Measurements from ENCODE around the gene OR10H1. TPM values are rescaled to one million over a fixed set of nuclear protein-coding genes. Genes with fewer than 3 reads are reported as not detected.
"Not testable (repeated sequence)": the region's sequence is repeated elsewhere in the genome, so short reads cannot be mapped to it uniquely, and the experiment has no call there.

Gene OR10H1
- total RNA-seq, 1 donor from 2014 or later, result not detected

DNA sequence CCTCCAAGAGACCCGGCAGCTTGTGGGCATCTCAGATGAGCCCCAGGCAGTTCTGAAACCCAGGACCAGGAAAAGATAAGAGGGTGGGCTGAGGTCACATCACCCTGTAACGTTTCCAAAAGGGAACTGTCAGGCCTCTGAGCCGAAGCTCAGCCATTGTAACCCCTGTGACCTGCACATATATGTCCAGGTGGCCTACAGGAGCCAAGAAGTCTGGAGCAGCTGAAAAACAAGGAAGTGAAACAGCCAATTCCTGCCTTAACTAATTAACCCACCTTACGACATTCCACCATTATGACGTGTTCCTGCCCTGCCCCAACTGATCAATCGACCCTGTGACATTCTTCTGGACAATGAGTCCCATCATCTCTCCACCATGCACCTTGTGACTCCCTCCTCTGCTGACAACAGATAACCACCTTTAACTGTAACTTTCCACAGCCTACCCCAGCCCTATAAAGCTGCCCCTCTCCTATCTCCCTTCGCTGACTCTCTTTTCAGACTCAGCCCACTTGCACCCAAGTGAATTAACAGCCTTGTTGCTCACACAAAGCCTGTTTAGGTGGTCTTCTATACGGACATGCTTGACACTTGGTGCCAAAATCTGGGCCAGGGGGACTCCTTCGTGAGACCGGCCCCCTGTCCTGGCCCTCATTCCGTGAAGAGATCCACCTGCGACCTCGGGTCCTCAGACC is 13.3 kb upstream of the OR10H1 start:
- DNase-seq (ENCODE audit: low read depth in 2 of 2), result not testable (repeated sequence)

GRCh38 chr19:15828121-15828610 is 12.7 kb upstream of the OR10H1 start:
- no peak for DNase-seq (ENCODE audit: low read depth in 2 of 2)

DNA sequence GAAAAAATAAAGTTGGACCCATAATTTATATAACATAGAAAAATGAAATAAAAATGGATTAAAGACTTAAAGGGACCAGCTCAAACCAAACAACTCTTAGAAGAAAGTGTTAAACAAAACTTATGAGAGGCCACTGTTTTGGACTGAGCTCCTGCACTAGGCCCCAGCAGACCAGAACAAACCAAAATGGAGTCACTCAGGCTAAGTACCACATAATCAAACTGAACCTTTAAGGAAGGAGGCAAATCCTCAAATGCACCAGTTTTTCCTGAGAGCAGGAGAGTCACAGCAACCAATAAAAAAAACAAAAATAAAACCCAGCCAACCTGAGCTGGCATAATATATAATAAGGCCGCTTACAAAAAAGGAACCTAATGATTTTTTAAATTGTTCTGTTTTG is 10.3 kb upstream of the OR10H1 start:
- no peak for DNase-seq (ENCODE audit: low read depth in 2 of 2)

DNA sequence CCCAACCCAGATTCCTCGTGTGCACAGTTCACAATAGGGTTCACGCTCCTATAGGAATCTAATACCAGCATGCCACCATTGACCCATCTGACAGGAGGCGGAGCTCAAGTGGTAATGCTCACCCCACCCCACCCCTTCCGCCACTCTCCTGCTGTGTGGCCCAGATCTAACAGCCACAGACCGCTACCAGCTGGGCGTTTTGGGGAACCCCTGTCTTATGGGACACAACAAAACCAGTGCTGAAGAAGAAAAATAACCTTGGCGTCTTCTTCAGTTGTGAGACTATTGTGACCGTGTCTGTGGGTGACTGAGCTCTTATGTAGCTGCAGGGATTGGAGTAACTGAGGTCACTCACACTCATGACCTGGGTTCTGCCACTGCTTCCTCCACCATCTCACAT is 5.2 kb upstream of the OR10H1 start:
- no peak for DNase-seq (ENCODE audit: low read depth in 2 of 2)

DNA sequence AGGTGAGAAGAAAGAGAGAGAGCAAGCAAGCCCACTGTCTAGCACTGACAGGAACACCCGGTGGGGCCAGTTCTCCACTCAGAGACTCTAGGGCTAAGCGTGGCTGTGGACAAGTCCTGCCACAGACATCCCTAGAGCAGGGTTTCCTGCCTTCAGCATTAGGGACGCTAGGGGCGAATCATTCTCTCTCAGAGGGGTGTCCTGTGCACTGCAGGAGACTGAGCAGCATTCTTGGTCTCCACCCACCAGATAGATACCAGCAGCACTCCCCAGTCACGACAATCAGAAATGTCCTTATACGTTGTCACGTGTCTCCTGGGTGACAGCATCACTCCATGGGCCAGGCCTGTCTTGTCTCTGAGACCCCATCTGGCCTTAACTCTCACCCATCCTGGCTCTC is 1.5 kb downstream of the OR10H1 start:
- DNase-seq (ENCODE audit: low read depth in 2 of 2), result no peak

DNA sequence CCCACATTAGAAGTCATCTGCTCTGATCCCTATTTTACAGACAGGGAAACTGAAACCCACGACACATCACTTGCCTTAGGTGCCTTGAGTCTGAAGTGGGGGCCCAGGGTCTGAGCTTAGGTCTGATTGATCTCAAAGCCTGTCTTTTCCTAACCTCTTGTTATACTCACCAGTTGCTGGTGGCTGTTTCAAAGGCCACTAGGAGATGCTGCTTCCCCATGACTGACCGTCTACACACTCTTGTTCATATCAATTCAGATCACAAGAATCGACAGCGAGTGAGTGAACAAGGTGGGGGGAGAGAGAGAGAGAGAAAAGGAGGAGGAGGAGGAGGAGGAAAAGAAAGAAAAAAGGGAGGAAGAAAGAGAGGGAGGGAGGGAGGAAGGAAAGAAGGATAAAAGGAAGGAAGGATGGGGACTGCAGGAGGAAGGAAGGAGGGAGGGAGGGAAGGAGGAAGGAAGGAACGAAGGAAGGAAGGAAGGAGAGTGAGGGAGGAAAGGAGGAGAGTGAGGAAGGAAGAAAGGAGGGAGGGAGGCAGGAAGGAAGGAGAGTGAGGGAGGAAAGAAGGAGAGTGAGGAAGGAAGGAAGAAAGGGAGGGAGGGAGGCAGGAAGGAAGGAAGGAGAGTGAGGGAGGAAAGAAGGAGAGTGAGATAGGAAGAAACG is 3.3 kb downstream of the OR10H1 start:
- DNase-seq (ENCODE audit: low read depth in 2 of 2), result no peak

DNA sequence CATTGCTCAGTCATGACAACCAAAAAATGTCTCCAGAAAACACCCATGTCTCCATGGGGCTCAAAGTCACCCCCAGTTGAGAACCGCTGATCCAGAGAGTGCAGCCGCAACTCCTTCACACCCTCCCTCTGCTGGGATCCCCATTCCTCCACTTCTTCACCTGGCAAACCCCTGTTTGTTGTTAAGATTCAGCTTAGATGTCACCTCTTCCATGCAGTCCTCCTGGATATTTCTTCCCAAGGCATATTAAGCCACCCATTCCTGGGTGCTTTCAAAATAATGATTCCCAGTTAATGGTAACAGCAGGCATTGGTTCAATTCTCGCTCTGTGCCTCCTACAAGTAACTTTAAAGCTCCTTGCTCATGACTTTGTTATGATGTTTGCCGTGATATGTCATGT is 4.0 kb downstream of the OR10H1 start:
- no peak for DNase-seq (ENCODE audit: low read depth in 2 of 2)

DNA sequence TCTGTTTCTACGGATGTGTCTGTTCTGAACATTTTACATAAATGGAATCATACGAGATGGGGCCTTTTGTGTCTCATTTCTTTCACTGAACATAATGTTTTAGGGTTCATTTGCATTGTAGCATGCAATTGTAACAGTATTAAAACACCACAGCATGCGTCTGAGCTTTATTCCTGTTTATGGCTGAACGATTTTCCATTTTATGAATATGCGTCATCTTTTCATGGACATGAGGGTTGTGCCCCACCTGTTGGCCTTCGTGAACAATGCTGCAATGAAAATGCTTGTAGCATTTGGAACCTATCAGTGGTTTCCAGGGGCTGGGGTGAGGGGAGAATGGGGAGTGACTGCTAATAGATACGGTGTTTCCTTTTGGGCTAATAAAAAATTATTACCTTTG is 5.1 kb downstream of the OR10H1 start:
- peak; percentile 16 to 31 for DNase-seq (ENCODE audit: low read depth in 2 of 2)

GRCh38 chr19:15794279-15794678 is 21.2 kb downstream of the OR10H1 start:
- DNase-seq (ENCODE audit: low read depth in 2 of 2), result not testable (repeated sequence)

- DNase-seq (ENCODE audit: low read depth in 2 of 2), result no peak
Observed at GRCh38 chr19:15790096-15790495, 25.4 kb downstream of the OR10H1 start.

- no peak for DNase-seq (ENCODE audit: low read depth in 2 of 2)
Observed at GRCh38 chr19:15788594-15789270, 26.7 kb downstream of the OR10H1 start.

GRCh38 chr19:15787611-15788155 is 27.8 kb downstream of the OR10H1 start, which contains the start of gene OR10H5:
Gene OR10H5, plus strand, starts transcription at chr19:15787661. Its CDS starts 6,388 bp downstream, at chr19:15794049.
- no peak for DNase-seq (ENCODE audit: low read depth in 2 of 2)

DNA sequence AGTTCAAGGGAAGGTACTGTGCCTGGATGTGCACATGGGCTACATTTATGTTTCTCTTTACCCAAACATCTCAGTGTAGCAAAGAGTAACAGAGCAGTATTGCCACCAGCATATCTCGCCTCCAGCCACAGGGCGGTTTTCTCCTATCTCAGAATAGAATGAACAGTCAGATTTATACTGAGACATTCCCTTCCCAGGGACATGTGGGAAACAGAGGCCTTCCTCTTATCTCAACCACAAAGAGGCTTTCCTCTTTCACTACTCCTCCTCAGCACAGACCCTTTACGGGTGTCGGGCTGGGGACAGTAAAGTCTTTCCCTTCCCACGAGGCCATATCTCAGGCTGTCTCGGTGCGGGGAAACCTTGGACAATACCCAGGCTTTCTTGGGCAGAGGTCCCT is 32.6 kb downstream of the OR10H1 start:
- DNase-seq (ENCODE audit: low read depth in 2 of 2), result not testable (repeated sequence)

DNA sequence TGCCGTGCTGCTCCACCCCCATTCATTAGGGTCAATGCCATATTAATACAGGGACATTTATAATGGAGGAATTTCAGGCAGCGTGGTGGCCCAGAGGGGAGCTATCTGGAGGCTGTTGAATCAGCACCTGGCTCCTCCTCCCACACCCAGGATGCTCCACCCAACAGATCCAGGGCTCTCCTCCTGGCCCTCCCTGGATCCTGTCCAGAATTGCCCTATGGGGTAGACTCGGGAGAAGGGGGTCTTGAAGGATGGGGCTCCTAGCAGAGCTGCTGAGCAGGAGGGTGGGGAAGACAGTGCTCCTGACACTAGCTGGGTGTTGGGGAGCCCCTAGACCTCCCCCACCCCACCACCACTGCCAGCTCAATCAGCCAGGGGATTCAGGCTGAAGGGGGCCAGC is 33.3 kb downstream of the OR10H1 start:
- no peak for DNase-seq (ENCODE audit: low read depth in 2 of 2)

GRCh38 chr19:15781661-15782060 is 33.8 kb downstream of the OR10H1 start:
- no peak for DNase-seq (ENCODE audit: low read depth in 2 of 2)

DNA sequence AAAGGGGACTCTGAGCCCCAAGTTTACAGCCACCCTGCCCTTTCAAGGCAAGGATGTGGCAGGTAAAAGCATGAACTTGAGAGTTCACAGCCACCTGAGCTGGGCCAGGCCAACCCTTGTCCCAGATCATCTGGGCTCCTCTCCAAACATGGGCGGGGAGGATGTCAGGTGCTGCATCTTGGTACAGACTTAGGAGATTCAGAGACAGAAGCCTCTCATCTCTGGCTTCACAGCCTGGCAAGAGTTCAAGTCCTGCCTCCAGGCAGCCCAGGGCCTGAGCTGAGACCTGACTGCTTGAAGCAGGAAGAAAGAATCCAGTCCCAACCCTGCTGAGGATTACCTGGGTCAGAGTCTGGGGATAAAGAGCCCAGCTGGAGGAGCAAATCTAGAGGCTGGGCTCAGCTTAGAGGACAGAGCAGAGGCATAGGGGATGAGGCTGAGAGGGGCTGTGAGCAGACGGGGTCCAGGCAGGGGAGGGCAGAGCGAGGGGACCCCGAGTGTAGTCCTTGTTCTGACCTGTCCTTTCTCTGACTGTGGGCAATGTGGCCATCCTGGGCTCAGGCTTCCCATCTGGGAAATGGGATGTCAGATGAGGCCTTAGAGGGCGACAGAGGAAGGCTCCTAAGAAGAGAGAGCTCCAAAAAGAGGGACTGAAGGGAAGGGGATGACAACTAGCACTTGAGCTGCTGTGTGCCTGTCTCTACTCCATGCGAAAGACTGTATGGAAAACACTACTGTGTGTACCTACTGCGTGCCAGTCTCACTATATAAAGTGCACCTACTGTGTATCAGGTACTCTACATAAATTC is 34.6 kb downstream of the OR10H1 start:
- DNase-seq (ENCODE audit: low read depth in 2 of 2), result no peak

GRCh38 chr19:15779756-15780476 is 35.5 kb downstream of the OR10H1 start:
- DNase-seq (ENCODE audit: low read depth in 2 of 2), result peak; percentile 10

DNA sequence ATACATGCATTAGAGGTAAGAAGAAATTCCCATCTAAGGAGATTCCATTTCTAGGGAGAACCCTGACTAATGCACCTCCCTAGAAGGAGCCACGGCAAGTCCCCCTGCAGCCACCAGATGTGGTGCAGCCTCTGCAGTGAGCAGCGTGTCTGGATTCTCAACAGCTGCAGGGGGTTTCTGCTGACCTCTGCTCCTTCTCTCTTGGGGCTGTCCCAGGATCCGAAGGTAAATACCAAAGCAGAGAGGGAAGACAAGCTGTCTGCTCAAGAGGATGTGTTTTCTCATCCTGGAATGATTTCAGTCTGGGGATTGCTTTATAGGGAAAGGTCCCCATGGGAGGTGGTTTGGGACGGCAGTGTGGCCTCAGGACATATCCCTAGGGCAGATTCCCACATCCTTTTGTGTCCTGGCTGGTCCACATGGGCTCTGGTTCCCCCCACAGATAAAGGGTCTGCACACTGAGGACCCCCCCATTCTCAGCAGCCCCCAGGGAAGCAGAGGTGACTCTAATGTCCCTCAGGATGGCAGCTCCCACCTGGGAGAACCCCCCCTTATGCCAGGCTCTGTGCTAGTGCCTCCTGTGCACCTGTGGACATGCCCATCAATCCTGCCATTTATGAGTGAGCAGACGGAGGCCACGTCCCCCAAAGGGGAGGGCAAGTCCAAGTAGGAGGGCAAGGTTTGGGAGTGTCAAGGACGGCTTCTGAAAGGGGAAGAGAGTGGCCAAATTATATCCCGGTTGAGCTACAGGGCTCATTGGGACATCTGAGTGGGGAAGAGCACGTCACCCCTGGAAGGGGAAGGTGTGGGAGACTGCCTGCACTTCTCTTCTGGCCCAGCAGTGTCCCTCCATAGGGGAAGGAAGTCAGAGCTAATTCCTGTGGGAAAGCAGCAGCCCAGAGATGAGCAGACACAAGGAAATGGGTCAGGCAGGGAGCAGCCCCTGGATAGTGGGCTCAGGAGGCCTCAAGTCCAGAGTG is 38.2 kb downstream of the OR10H1 start:
- no peak for DNase-seq (ENCODE audit: low read depth in 2 of 2)

GRCh38 chr19:15776264-15776663 is 39.2 kb downstream of the OR10H1 start:
- DNase-seq (ENCODE audit: low read depth in 2 of 2), result no peak

Data from lung microvascular endothelial cell (primary cell).